K562 (cell line): Measurements from ENCODE around the gene ALOX12B. TPM values are rescaled to one million over a fixed set of nuclear protein-coding genes. Genes with fewer than 3 reads are reported as not detected.

ENCODE experiments used
- ATAC-seq: fragments of 200-7000 bp; cut with Tn5 transposase; 3 replicates; pipeline ENCODE4 v1.9.1; 2020; ENCODE audit warnings: moderate library complexity
- BruUV-seq: library from RNA; stranded (reverse); fragments of 400-500 nt; replicated peaks from 2 replicates; lab custom pipeline; 2021; lab: Mats Ljungman, UMichigan
- CTCF ChIA-PET: fragments of 300-600 bp; formaldehyde crosslinking; extraction: SDS; loops from one replicate; lab custom pipeline; 2021; ENCODE audit warnings: low intra/inter-chr PET ratio; lab: Yijun Ruan, JAX
- POLR2A ChIA-PET: fragments of 300-600, 350-650 bp; sonication (Branson Sonifier 250); formaldehyde crosslinking; extraction: SDS; loops from one replicate; lab custom pipeline; 2021; ENCODE audit warnings: antibody characterized with exemption, inconsistent platforms; lab: Yijun Ruan, JAX
- DNase-seq, 4 experiments: peaks; one replicate each; pipeline versions ENCODE4 v3.0.0 to v3.0.0-alpha.2; 2011 to 2018; ENCODE audit warnings: low spot score in 3 of 4, mixed read lengths in 3 of 4; ENCODE audit errors: extremely low read depth in 1 of 4
- FAIRE-seq: peaks from 2 replicates; lab custom pipeline; 2011; peaks lifted over from hg19 to GRCh38; lab: Jason Lieb, UNC
- H2AFZ ChIP-seq: 2 replicates; pipeline ENCODE4 v1.6.0; 2011; ENCODE audit warnings: low read depth, low read length, control low read depth, inconsistent platforms
- H3K27ac ChIP-seq: fragments of 200-600 bp; 3 replicates; pipeline ENCODE4 v1.8.0; 2011; ENCODE audit warnings: low read depth, mild to moderate bottlenecking, control low read depth, inconsistent platforms, low read length, moderate library complexity, mixed read lengths; ENCODE audit errors: extremely low read depth
- H3K27me3 ChIP-seq, 2 experiments: fragments of 300-600 bp in 1 of 2; 2 replicates in 1 of 2; 3 replicates in 1 of 2; pipeline versions ENCODE4 v1.6.0 to v1.8.0; 2011; ENCODE audit warnings: inconsistent platforms in 2 of 2, low read length in 2 of 2, mild to moderate bottlenecking in 1 of 2, mixed read lengths in 1 of 2, moderate library complexity in 1 of 2; ENCODE audit not compliant: control insufficient read depth in 2 of 2, insufficient read depth in 2 of 2
- H3K36me3 ChIP-seq: fragments of 300-600 bp; 3 replicates; pipeline ENCODE4 v1.8.0; 2011; ENCODE audit warnings: mild to moderate bottlenecking, low read length, inconsistent platforms; ENCODE audit not compliant: control insufficient read depth, insufficient read depth
- H3K4me1 ChIP-seq, 2 experiments: fragments of 200-600 bp in 1 of 2; replicated peaks in 1 of 2; 2 replicates in 1 of 2; 3 replicates in 1 of 2; pipeline versions ENCODE4 v1.5.1 to v1.8.0; 2011; ENCODE audit warnings: inconsistent platforms in 2 of 2, low read length in 2 of 2, mild to moderate bottlenecking in 1 of 2, mixed read lengths in 1 of 2, moderate library complexity in 1 of 2; ENCODE audit not compliant: control insufficient read depth in 2 of 2, insufficient read depth in 2 of 2
- H3K4me2 ChIP-seq: 2 replicates; pipeline ENCODE4 v1.6.1; 2011; ENCODE audit warnings: low read length, control low read depth, inconsistent platforms, mixed read lengths; ENCODE audit not compliant: insufficient read depth
- H3K4me3 ChIP-seq: fragments of 200-600 bp; sonication (generic), shearing (Covaris generic); 2 replicates; pipeline ENCODE4 v1.5.1; 2016; ENCODE audit warnings: control low read depth, inconsistent platforms
- H3K79me2 ChIP-seq: fragments of 200-600 bp; 3 replicates; pipeline ENCODE4 v1.8.0; 2011; ENCODE audit warnings: low read length, inconsistent platforms; ENCODE audit not compliant: control insufficient read depth, insufficient read depth
- H3K9ac ChIP-seq, 2 experiments: 2 replicates each; pipeline versions ENCODE4 v1.6.0 to v1.6.1; 2011; ENCODE audit warnings: low read depth in 2 of 2, low read length in 2 of 2, control low read depth in 1 of 2, inconsistent platforms in 1 of 2, mild to moderate bottlenecking in 1 of 2, mixed read lengths in 1 of 2; ENCODE audit not compliant: insufficient read depth in 1 of 2
- H3K9me1 ChIP-seq: one replicate; pipeline ENCODE4 v1.6.0; 2011; ENCODE audit warnings: inconsistent platforms, mild to moderate bottlenecking, low read length, moderate library complexity; ENCODE audit not compliant: control insufficient read depth, insufficient read depth
- H3K9me3 ChIP-seq: replicated peaks from 2 replicates; pipeline ENCODE4 v1.5.1; 2011; ENCODE audit warnings: low read depth, low read length, inconsistent platforms; ENCODE audit not compliant: control insufficient read depth, insufficient read depth
- H4K20me1 ChIP-seq: replicated peaks from 2 replicates; pipeline ENCODE4 v1.6.1; 2011; ENCODE audit warnings: low read length, inconsistent platforms, mixed read lengths; ENCODE audit not compliant: control insufficient read depth, insufficient read depth
- ARHGAP35 ChIP-seq: fragments of 450-650 bp; IDR thresholded peaks from 2 replicates; pipeline ENCODE4 v1.6.1; 2018; ENCODE audit not compliant: partially characterized antibody
- HDAC1 ChIP-seq, 2 experiments: fragments of 450-650 bp; IDR thresholded peaks; 2 replicates each; pipeline ENCODE4 v1.6.1; 2016 to 2017; ENCODE audit warnings: inconsistent platforms in 1 of 2, mild to moderate bottlenecking in 1 of 2, moderate library complexity in 1 of 2
- PHF8 ChIP-seq: fragments of 200-600 bp; sonication (generic); IDR thresholded peaks from 2 replicates; pipeline ENCODE4 v1.6.1; 2012; ENCODE audit warnings: mixed run types, mild to moderate bottlenecking, inconsistent platforms, low read length, moderate library complexity, borderline replicate concordance
- POLR3G ChIP-seq: IDR thresholded peaks from 2 replicates; pipeline ENCODE4 v1.6.1; 2011; ENCODE audit not compliant: insufficient read length, insufficient replicate concordance; ENCODE audit errors: extremely low read depth
- ZNF79 ChIP-seq: fragments of 250-450 bp; sonication (Bioruptor Pico); IDR thresholded peaks from 2 replicates; pipeline ENCODE4 v1.4.0; 2020; ENCODE audit warnings: low read depth, mild to moderate bottlenecking, moderate library complexity
- WGBS: fragments of 100-300 bp; shearing (Covaris generic); methylation state at CpG from one replicate; pipeline ENCODE4 v1.1.6; 2016; ENCODE audit warnings: low coverage, mixed read lengths; ENCODE audit not compliant: insufficient coverage; ENCODE audit errors: missing lambda C conversion rate; 5-methylcytosine and 5-hydroxymethylcytosine counted together
- in situ Hi-C: fragments of 300-500 bp; cut with MboI; formaldehyde crosslinking; loops from 4 replicates; pipeline ENCODE4 v1.15.0; 2018; ENCODE audit warnings: inconsistent platforms, mixed read lengths
- intact Hi-C: fragments of 100-400 bp; cut with micrococcal nuclease; formaldehyde crosslinking; loops from 2 replicates; pipeline ENCODE4 v1.14.2; 2022
- polyA plus RNA-seq, 8 experiments: library from polyadenylated mRNA; depleted of rRNA in 4 of 8; stranded (reverse) in 5 of 8; unstranded in 3 of 8; fragments of >200 nt; fragmentation: Nextera tagmentation in 2 of 8; fragmentation: Illumina TruSeq in 1 of 8; extraction: Ambion mirVana in 2 of 8; extraction: Trizol in 1 of 8; gene quantifications; 2 replicates each; pipeline versions ENCODE4 v1.2.1 to v1.2.3, GENCODE V29; 2011 to 2014; ENCODE audit warnings: inconsistent platforms in 1 of 8, missing spikeins in 1 of 8
- total RNA-seq, 7 experiments: library from RNA; depleted of rRNA in 6 of 7; stranded (reverse); fragments of >200 nt in 6 of 7; fragmentation: Illumina TruSeq in 2 of 7; extraction: Trizol in 2 of 7; gene quantifications; 2 replicates each; pipeline versions ENCODE4 v1.2.1 to v1.2.3, GENCODE V29; 2011 to 2021; ENCODE audit warnings: low replicate concordance in 1 of 7
- TF ChIP-seq, protein P1 (sequence below): fragments of 450-650 bp; IDR thresholded peaks from 2 replicates; pipeline ENCODE4 v1.7.0; 2016; ENCODE audit warnings: borderline replicate concordance

Gene ALOX12B
- total and polyA plus RNA-seq, 9 of the 15 experiments (the other 6 are each of a cell fraction or from before 2014, with no cell fraction given), result not detected

DNA sequence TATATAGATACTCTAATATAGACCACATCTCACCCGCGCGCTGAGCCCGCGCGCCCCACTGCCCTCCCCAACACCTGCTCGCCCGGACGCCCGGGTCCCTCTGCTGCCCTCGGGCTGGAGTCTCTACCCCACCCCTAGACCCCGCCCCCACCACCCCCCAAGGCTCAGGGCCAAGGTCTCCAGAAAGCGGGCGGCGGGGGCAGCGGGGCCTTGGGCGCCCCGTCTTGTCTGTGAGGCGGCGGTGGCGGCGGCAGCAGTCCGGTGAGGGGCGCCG lies 33.8 kb upstream of the ALOX12B start:
- peak overlapping the region; percentile 68; the same call in 1 of the 2 replicates for H2AFZ ChIP-seq
- ATAC-seq, result no peak
- H3K9ac ChIP-seq, result peak overlapping the region; percentile 81 to 84; a peak in 3 of 4 replicates
- DNase-seq, result no peak
- no TSS peak for BruUV-seq
- peaks cover 30 to 63% of the 10 kb centered on the region in 2 experiments for H3K4me1 ChIP-seq
- peaks cover 3 to 25% of the 10 kb centered on the region in 2 experiments; a peak in 3 of 5 replicates for H3K27me3 ChIP-seq
- TF ChIP-seq POLR3G (no peak), HDAC1 (IDR thresholded peaks at IDR 0.05) (no peak), ZNF79 (CRISPR knock-in tag) (no peak), ARHGAP35 (no peak), PHF8 (no peak)
- TF ChIP-seq, protein P1, sequence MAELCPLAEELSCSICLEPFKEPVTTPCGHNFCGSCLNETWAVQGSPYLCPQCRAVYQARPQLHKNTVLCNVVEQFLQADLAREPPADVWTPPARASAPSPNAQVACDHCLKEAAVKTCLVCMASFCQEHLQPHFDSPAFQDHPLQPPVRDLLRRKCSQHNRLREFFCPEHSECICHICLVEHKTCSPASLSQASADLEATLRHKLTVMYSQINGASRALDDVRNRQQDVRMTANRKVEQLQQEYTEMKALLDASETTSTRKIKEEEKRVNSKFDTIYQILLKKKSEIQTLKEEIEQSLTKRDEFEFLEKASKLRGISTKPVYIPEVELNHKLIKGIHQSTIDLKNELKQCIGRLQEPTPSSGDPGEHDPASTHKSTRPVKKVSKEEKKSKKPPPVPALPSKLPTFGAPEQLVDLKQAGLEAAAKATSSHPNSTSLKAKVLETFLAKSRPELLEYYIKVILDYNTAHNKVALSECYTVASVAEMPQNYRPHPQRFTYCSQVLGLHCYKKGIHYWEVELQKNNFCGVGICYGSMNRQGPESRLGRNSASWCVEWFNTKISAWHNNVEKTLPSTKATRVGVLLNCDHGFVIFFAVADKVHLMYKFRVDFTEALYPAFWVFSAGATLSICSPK, result no peak
- H3K27ac ChIP-seq, result peak overlapping the region; percentile 86; the same call in 1 of the 3 replicates
- in situ Hi-C loops (loop anchor here (5.0 kb wide), 2 partner anchors 101 to 181 kb away; no protein-coding TSS in a partner anchor), intact Hi-C loops (loop anchor here (2.0 to 10.0 kb wide), 5 partner anchors 17 to 287 kb away; partner anchors contain the start of gene KDM6B)
- H3K4me3 ChIP-seq, result peak overlapping the region; percentile 65
- peaks cover 8% of the 10 kb centered on the region; the same call in 1 of the 2 replicates for H4K20me1 ChIP-seq
- 0% methylated on average over 6 of the region's 25 CpGs for WGBS
- no peaks in the 10 kb centered on the region for H3K36me3 ChIP-seq
- H3K9me3 ChIP-seq, result no peaks in the 10 kb centered on the region
- H3K4me2 ChIP-seq, result peak overlapping the region; percentile 87
- no peaks in the 10 kb centered on the region for H3K9me1 ChIP-seq
- ChIA-PET CTCF (interaction anchor here (0.7 kb wide), 1 partner anchor 17 kb away, joined by 3 read pairs; no protein-coding TSS in a partner anchor), POLR2A (no interaction called here)
- no peaks in the 10 kb centered on the region for H3K79me2 ChIP-seq
- FAIRE-seq, result no peak
